ENCODE data around the gene AGAP1. TPM values are rescaled to one million over a fixed set of nuclear protein-coding genes. Genes with fewer than 3 reads are reported as not detected.

Gene AGAP1
- total RNA-seq, 6 experiments from 2014 or later = 14.1 to 16.0 (median 15.1) TPM

- Mint-ChIP-seq H3K27me3 (ENCODE audit: insufficient read depth) (no peaks in the 10 kb centered on the region; the same call in 1 of the 2 replicates), H3K36me3 (ENCODE audit: low read depth) (no peaks in the 10 kb centered on the region), H3K9me3 (no peaks in the 10 kb centered on the region), H3K27ac (no peak overlapping the region), H3K4me1 (ENCODE audit: low read depth) (peaks cover 17% of the 10 kb centered on the region), H3K4me3 (no peak overlapping the region)
- DNase-seq = no peak
- TF ChIP-seq CTCF (IDR thresholded peaks at IDR 0.05) = no peak
These were observed 365.0 kb downstream of the AGAP1 start for GRCh38 chr2:235858881-235859280.

- H3K4me1 Mint-ChIP-seq (ENCODE audit: low read depth) = peaks cover 16% of the 10 kb centered on the region
- no peaks in the 10 kb centered on the region for H3K9me3 Mint-ChIP-seq
- no peak for TF ChIP-seq CTCF (IDR thresholded peaks at IDR 0.05)
- H3K4me3 Mint-ChIP-seq = no peak overlapping the region
- no peak overlapping the region for H3K27ac Mint-ChIP-seq
- H3K36me3 Mint-ChIP-seq (ENCODE audit: low read depth) = no peaks in the 10 kb centered on the region
- DNase-seq = no peak
- no peaks in the 10 kb centered on the region; the same call in 1 of the 2 replicates for H3K27me3 Mint-ChIP-seq (ENCODE audit: insufficient read depth)
These were observed 365.8 kb downstream of the AGAP1 start for GRCh38 chr2:235859651-235860050.

- H3K27me3 Mint-ChIP-seq (ENCODE audit: insufficient read depth) = no peaks in the 10 kb centered on the region; the same call in 1 of the 2 replicates
- H3K9me3 Mint-ChIP-seq = no peaks in the 10 kb centered on the region
- no peak overlapping the region for H3K4me3 Mint-ChIP-seq
- TF ChIP-seq CTCF (IDR thresholded peaks at IDR 0.05) = no peak
- no peak for DNase-seq
- no peak overlapping the region for H3K27ac Mint-ChIP-seq
- H3K36me3 Mint-ChIP-seq (ENCODE audit: low read depth) = no peaks in the 10 kb centered on the region
- peaks cover 17% of the 10 kb centered on the region for H3K4me1 Mint-ChIP-seq (ENCODE audit: low read depth)
These were observed 366.3 kb downstream of the AGAP1 start for GRCh38 chr2:235860111-235860510.

- Mint-ChIP-seq H3K27me3 (ENCODE audit: insufficient read depth) (no peaks in the 10 kb centered on the region; the same call in 1 of the 2 replicates), H3K4me1 (ENCODE audit: low read depth) (peaks cover 17% of the 10 kb centered on the region), H3K36me3 (ENCODE audit: low read depth) (peaks cover 2% of the 10 kb centered on the region; the same call in 1 of the 2 replicates), H3K9me3 (no peaks in the 10 kb centered on the region), H3K4me3 (no peak overlapping the region), H3K27ac (no peak overlapping the region)
- no peak for TF ChIP-seq CTCF (IDR thresholded peaks at IDR 0.05)
- DNase-seq = no peak
These were observed 367.0 kb downstream of the AGAP1 start for GRCh38 chr2:235860871-235861270.

GRCh38 chr2:235861383-235861782 lies 367.5 kb downstream of the AGAP1 start:
- TF ChIP-seq CTCF (IDR thresholded peaks at IDR 0.05) = no peak
- Mint-ChIP-seq H3K9me3 (no peaks in the 10 kb centered on the region), H3K27me3 (ENCODE audit: insufficient read depth) (peaks cover 2% of the 10 kb centered on the region), H3K4me1 (ENCODE audit: low read depth) (peaks cover 13% of the 10 kb centered on the region), H3K27ac (no peak overlapping the region), H3K36me3 (ENCODE audit: low read depth) (peaks cover 5% of the 10 kb centered on the region; the same call in 1 of the 2 replicates), H3K4me3 (no peak overlapping the region)
- no peak for DNase-seq

- peaks cover 6% of the 10 kb centered on the region for H3K4me1 Mint-ChIP-seq (ENCODE audit: low read depth)
- no peaks in the 10 kb centered on the region; the same call in 1 of the 2 replicates for H3K9me3 Mint-ChIP-seq
- DNase-seq = no peak
- no peak overlapping the region for H3K27ac Mint-ChIP-seq
- peaks cover 2% of the 10 kb centered on the region; the same call in 1 of the 2 replicates for H3K27me3 Mint-ChIP-seq (ENCODE audit: insufficient read depth)
- no peak overlapping the region for H3K4me3 Mint-ChIP-seq
- peaks cover 16% of the 10 kb centered on the region; the same call in 1 of the 2 replicates for H3K36me3 Mint-ChIP-seq (ENCODE audit: low read depth)
- TF ChIP-seq CTCF (IDR thresholded peaks at IDR 0.05) = no peak
These were observed 369.6 kb downstream of the AGAP1 start for GRCh38 chr2:235863414-235863813.

Measured in HFFc6 (cell line).